ENCODE results near the gene SYT9.

Gene SYT9

GRCh38 chr11:7467652-7468051, 215.9 kb downstream of the SYT9 start:
- H3K27me3 ChIP-seq: no peaks in the 10 kb centered on the region
- TF ChIP-seq, protein P1, sequence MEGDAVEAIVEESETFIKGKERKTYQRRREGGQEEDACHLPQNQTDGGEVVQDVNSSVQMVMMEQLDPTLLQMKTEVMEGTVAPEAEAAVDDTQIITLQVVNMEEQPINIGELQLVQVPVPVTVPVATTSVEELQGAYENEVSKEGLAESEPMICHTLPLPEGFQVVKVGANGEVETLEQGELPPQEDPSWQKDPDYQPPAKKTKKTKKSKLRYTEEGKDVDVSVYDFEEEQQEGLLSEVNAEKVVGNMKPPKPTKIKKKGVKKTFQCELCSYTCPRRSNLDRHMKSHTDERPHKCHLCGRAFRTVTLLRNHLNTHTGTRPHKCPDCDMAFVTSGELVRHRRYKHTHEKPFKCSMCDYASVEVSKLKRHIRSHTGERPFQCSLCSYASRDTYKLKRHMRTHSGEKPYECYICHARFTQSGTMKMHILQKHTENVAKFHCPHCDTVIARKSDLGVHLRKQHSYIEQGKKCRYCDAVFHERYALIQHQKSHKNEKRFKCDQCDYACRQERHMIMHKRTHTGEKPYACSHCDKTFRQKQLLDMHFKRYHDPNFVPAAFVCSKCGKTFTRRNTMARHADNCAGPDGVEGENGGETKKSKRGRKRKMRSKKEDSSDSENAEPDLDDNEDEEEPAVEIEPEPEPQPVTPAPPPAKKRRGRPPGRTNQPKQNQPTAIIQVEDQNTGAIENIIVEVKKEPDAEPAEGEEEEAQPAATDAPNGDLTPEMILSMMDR (IDR thresholded peaks at IDR 0.05): no peak
- H3K4me3 ChIP-seq (ENCODE audit: low read depth in 1 of 2, low read length in 1 of 2): no peak overlapping the region
- H3K27ac ChIP-seq: no peak overlapping the region
- H3K9me3 ChIP-seq: no peaks in the 10 kb centered on the region
- no peaks in the 10 kb centered on the region for H3K36me3 ChIP-seq
- H3K4me1 ChIP-seq (ENCODE audit: control insufficient read depth in 1 of 2, insufficient read depth in 1 of 2, low read depth in 1 of 2, low read length in 1 of 2): no peaks in the 10 kb centered on the region

GRCh38 chr11:7469351-7469865, 217.7 kb downstream of the SYT9 start:
- no peak overlapping the region for H3K27ac ChIP-seq
- H3K27me3 ChIP-seq: no peaks in the 10 kb centered on the region
- no peaks in the 10 kb centered on the region for H3K4me1 ChIP-seq (ENCODE audit: control insufficient read depth in 1 of 2, insufficient read depth in 1 of 2, low read depth in 1 of 2, low read length in 1 of 2)
- no peak overlapping the region for H3K4me3 ChIP-seq (ENCODE audit: low read depth in 1 of 2, low read length in 1 of 2)
- H3K9me3 ChIP-seq: no peaks in the 10 kb centered on the region
- H3K36me3 ChIP-seq: no peaks in the 10 kb centered on the region
- TF ChIP-seq, protein P1 (IDR thresholded peaks at IDR 0.05): no peak

DNA sequence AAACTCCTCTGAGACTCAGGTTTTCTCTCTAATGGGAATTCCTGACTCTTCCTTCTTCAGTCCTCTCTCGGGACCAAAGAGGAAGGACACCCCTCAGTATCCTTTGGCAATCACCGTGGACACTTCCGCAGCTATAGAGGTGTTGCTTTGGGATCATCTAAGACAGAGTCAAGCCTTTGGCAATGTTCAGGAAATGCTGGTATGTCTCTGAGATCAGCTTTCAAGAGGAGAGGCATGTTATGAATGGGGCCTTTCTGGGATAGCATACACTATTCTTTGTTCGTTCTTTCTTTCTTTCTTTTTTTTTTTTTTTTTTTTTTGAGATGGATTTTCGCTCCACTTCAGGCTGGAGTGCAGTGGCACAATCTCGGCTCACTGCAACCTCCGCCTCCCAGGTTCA, 219.4 kb downstream of the SYT9 start:
- Histone ChIP-seq H3K4me3 (ENCODE audit: low read depth in 1 of 2, low read length in 1 of 2) (no peak overlapping the region), H3K27ac (no peak overlapping the region), H3K27me3 (no peaks in the 10 kb centered on the region), H3K4me1 (ENCODE audit: control insufficient read depth in 1 of 2, insufficient read depth in 1 of 2, low read depth in 1 of 2, low read length in 1 of 2) (no peaks in the 10 kb centered on the region), H3K36me3 (no peaks in the 10 kb centered on the region), H3K9me3 (no peaks in the 10 kb centered on the region)
- TF ChIP-seq, protein P1 (IDR thresholded peaks at IDR 0.05): no peak

- no peak overlapping the region for H3K27ac ChIP-seq
- TF ChIP-seq, protein P1 (IDR thresholded peaks at IDR 0.05): no peak
- no peaks in the 10 kb centered on the region for H3K4me1 ChIP-seq (ENCODE audit: control insufficient read depth in 1 of 2, insufficient read depth in 1 of 2, low read depth in 1 of 2, low read length in 1 of 2)
- no peaks in the 10 kb centered on the region for H3K9me3 ChIP-seq
- H3K27me3 ChIP-seq: peaks cover 4% of the 10 kb centered on the region
- no peaks in the 10 kb centered on the region for H3K36me3 ChIP-seq
- no peak overlapping the region for H3K4me3 ChIP-seq (ENCODE audit: low read depth in 1 of 2, low read length in 1 of 2)
Observed at GRCh38 chr11:7473717-7474116, 222.0 kb downstream of the SYT9 start.

DNA sequence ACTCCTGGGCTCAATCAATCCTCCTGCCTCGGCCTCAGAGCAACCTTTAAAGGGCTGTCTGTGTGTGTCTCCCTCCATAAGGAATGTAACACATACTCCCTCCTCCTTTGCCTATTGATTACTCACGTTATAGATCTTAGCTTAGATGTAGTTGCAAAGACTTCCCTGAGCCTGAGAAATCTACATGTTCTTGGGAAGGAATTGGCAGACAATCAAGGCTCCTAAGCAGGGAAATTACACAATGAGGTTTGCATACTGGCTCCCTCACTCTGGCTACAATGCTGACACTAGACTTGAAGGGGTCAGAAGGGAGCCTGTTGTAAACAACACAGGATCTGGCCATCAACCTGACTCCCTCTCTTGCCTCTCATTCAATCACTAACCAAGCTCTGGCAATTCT, 228.4 kb downstream of the SYT9 start:
- TF ChIP-seq, protein P1 (IDR thresholded peaks at IDR 0.05): no peak
- no peak overlapping the region for H3K4me3 ChIP-seq (ENCODE audit: low read depth in 1 of 2, low read length in 1 of 2)
- no peaks in the 10 kb centered on the region for H3K4me1 ChIP-seq (ENCODE audit: control insufficient read depth in 1 of 2, insufficient read depth in 1 of 2, low read depth in 1 of 2, low read length in 1 of 2)
- no peak overlapping the region for H3K27ac ChIP-seq
- H3K27me3 ChIP-seq: peaks cover 6% of the 10 kb centered on the region
- no peaks in the 10 kb centered on the region for H3K36me3 ChIP-seq
- no peaks in the 10 kb centered on the region for H3K9me3 ChIP-seq

- Histone ChIP-seq H3K36me3 (no peaks in the 10 kb centered on the region), H3K4me3 (ENCODE audit: low read depth in 1 of 2, low read length in 1 of 2) (no peak overlapping the region), H3K9me3 (no peaks in the 10 kb centered on the region), H3K27me3 (no peaks in the 10 kb centered on the region), H3K27ac (no peak overlapping the region), H3K4me1 (ENCODE audit: control insufficient read depth in 1 of 2, insufficient read depth in 1 of 2, low read depth in 1 of 2, low read length in 1 of 2) (no peaks in the 10 kb centered on the region)
- TF ChIP-seq, protein P1 (IDR thresholded peaks at IDR 0.05): no peak
Observed at GRCh38 chr11:7484131-7484530, 232.4 kb downstream of the SYT9 start.
